Uterus (tissue), 2 donors: ENCODE results near the gene TMEM92.

Experiments used
- CTCF ChIP-seq, 4 experiments: fragments of 200-600 bp in 2 of 4; fragments of 450-650 bp in 2 of 4; sonication (generic) in 2 of 4; IDR thresholded peaks; one replicate each; pipeline ENCODE4 v1.5.1; 2016 to 2019; ENCODE audit warnings: antibody characterized with exemption in 4 of 4, mild to moderate bottlenecking in 2 of 4, moderate library complexity in 1 of 4
- POLR2A ChIP-seq, 2 donors: fragments of 450-650 bp; IDR thresholded peaks; one replicate each; pipeline ENCODE4 v1.6.1; 2016; ENCODE audit warnings: antibody characterized with exemption in 2 of 2, mild to moderate bottlenecking in 1 of 2, moderate library complexity in 1 of 2

GRCh38 chr17:50330151-50330775 lies 56.0 kb downstream of the TMEM92 start:
- no peak for TF ChIP-seq CTCF (IDR thresholded peaks at IDR 0.05)
- TF ChIP-seq POLR2A (IDR thresholded peaks at IDR 0.05), result no peak
